ENCODE measurements around the gene SERPINB11.
"Not testable (repeated sequence)": the region's sequence is repeated elsewhere in the genome, so short reads cannot be mapped to it uniquely, and the experiment has no call there.

Gene SERPINB11

GRCh38 chr18:63702660-63703059 is at the start of gene SERPINB11:
Gene SERPINB11 (plus strand): TSS chr18:63702960. CDS start chr18:63710194, 7,234 bp downstream.
- no peak for DNase-seq (ENCODE audit: low read depth)

- not testable (repeated sequence) for DNase-seq (ENCODE audit: low read depth)
Measured at GRCh38 chr18:63658920-63659319, 43.8 kb upstream of the SERPINB11 start.

- not testable (repeated sequence) for DNase-seq (ENCODE audit: low read depth)
Measured at GRCh38 chr18:63661750-63662149, 41.0 kb upstream of the SERPINB11 start, which contains the start of gene SERPINB3. Gene SERPINB3 (minus strand): TSS chr18:63661893. CDS start chr18:63661216, 677 bp downstream.

GRCh38 chr18:63664571-63664970 is 38.2 kb upstream of the SERPINB11 start:
- DNase-seq (ENCODE audit: low read depth) = no peak

GRCh38 chr18:63676526-63677323 is 26.0 kb upstream of the SERPINB11 start:
- DNase-seq (ENCODE audit: low read depth) = no peak

- DNase-seq (ENCODE audit: low read depth) = no peak
Measured at GRCh38 chr18:63677500-63678225, 25.1 kb upstream of the SERPINB11 start.

- DNase-seq (ENCODE audit: low read depth) = no peak
Measured at GRCh38 chr18:63679820-63680606, 22.7 kb upstream of the SERPINB11 start.

GRCh38 chr18:63681449-63682340 is 21.1 kb upstream of the SERPINB11 start:
- no peak for DNase-seq (ENCODE audit: low read depth)

- no peak for DNase-seq (ENCODE audit: low read depth)
Measured at GRCh38 chr18:63683152-63683551, 19.6 kb upstream of the SERPINB11 start.

- DNase-seq (ENCODE audit: low read depth) = no peak
Measured at GRCh38 chr18:63683890-63684289, 18.9 kb upstream of the SERPINB11 start.

- no peak for DNase-seq (ENCODE audit: low read depth)
Measured at GRCh38 chr18:63684718-63685117, 18.0 kb upstream of the SERPINB11 start.

GRCh38 chr18:63686871-63687270 is 15.9 kb upstream of the SERPINB11 start:
- DNase-seq (ENCODE audit: low read depth) = no peak

GRCh38 chr18:63689064-63689463 is 13.7 kb upstream of the SERPINB11 start:
- no peak for DNase-seq (ENCODE audit: low read depth)

- no peak for DNase-seq (ENCODE audit: low read depth)
Measured at GRCh38 chr18:63697097-63697660, 5.6 kb upstream of the SERPINB11 start.

GRCh38 chr18:63700501-63700900 is 2.3 kb upstream of the SERPINB11 start:
- DNase-seq (ENCODE audit: low read depth) = no peak

GRCh38 chr18:63701952-63702351 is 808 bp upstream of the SERPINB11 start:
- no peak for DNase-seq (ENCODE audit: low read depth)

GRCh38 chr18:63705401-63705800 is 2.6 kb downstream of the SERPINB11 start:
- no peak for DNase-seq (ENCODE audit: low read depth)

GRCh38 chr18:63707816-63708215 is 5.1 kb downstream of the SERPINB11 start:
- no peak for DNase-seq (ENCODE audit: low read depth)

GRCh38 chr18:63708650-63709049 is 5.9 kb downstream of the SERPINB11 start:
- no peak for DNase-seq (ENCODE audit: low read depth)

- DNase-seq (ENCODE audit: low read depth) = no peak
Measured at GRCh38 chr18:63725682-63726480, 23.1 kb downstream of the SERPINB11 start.
